GM12878 (cell line): ENCODE measurements around the gene KAZN. TPM values are rescaled to one million over a fixed set of nuclear protein-coding genes. Genes with fewer than 3 reads are reported as not detected.

Experiments used
- ATAC-seq: fragments of 200-7000 bp; cut with Tn5 transposase; 3 replicates; pipeline ENCODE4 v1.9.1; 2020; ENCODE audit warnings: mild to moderate bottlenecking, moderate library complexity
- BruUV-seq: library from RNA; stranded (reverse); fragments of 400-500 nt; replicated peaks from 2 replicates; lab custom pipeline; 2021; lab: Mats Ljungman, UMichigan
- CTCF ChIA-PET: fragments of 300-600 bp; sonication (Branson Sonifier 250); formaldehyde crosslinking; extraction: SDS; loops from one replicate; lab custom pipeline; 2021; ENCODE audit warnings: inconsistent platforms; lab: Yijun Ruan, JAX
- POLR2A ChIA-PET: fragments of 350-600 bp; formaldehyde crosslinking; extraction: SDS; loops from one replicate; lab custom pipeline; 2021; ENCODE audit warnings: inconsistent platforms; lab: Charles Lee
- RAD21 ChIA-PET: fragments of 300-600 bp; sonication (Branson Sonifier 250); formaldehyde crosslinking; loops from one replicate; lab custom pipeline; 2023; ENCODE audit warnings: antibody characterized with exemption; ENCODE audit not compliant: unreplicated experiment; lab: Charles Lee
- SMC1A ChIA-PET: fragments of 300-600 bp; sonication (Branson Sonifier 250); formaldehyde crosslinking; loops from one replicate; lab custom pipeline; 2023; ENCODE audit not compliant: unreplicated experiment, uncharacterized antibody; lab: Charles Lee
- DNase-seq: peaks from one replicate; pipeline ENCODE4 v3.0.0-alpha.2; 2011; ENCODE audit warnings: low read depth, low spot score
- FAIRE-seq: peaks from 3 replicates; lab custom pipeline; 2011; peaks lifted over from hg19 to GRCh38; lab: Jason Lieb, UNC
- H2AFZ ChIP-seq: 2 replicates; pipeline ENCODE4 v1.6.0; 2011; ENCODE audit warnings: low read depth, low read length, control low read depth; ENCODE audit not compliant: control insufficient read depth
- H3K27ac ChIP-seq: 2 replicates; pipeline ENCODE4 v1.5.1; 2011; ENCODE audit warnings: control low read depth; ENCODE audit not compliant: control insufficient read depth, insufficient read depth
- H3K27me3 ChIP-seq, 2 experiments: replicated peaks in 1 of 2; 2 replicates each; pipeline versions ENCODE4 v1.6.0 to v1.6.1; 2011; ENCODE audit warnings: low read length in 1 of 2; ENCODE audit not compliant: control insufficient read depth in 2 of 2, insufficient read depth in 2 of 2
- H3K36me3 ChIP-seq, 2 experiments: 2 replicates each; pipeline ENCODE4 v1.5.1; 2011; ENCODE audit warnings: low read length in 1 of 2; ENCODE audit not compliant: control insufficient read depth in 2 of 2, insufficient read depth in 2 of 2
- H3K4me1 ChIP-seq: 2 replicates; pipeline ENCODE4 v1.6.1; 2011; ENCODE audit warnings: mild to moderate bottlenecking, low read length, moderate library complexity, mixed read lengths; ENCODE audit not compliant: control insufficient read depth, insufficient read depth
- H3K4me2 ChIP-seq: 2 replicates; pipeline ENCODE4 v1.6.0; 2011; ENCODE audit warnings: control low read depth; ENCODE audit not compliant: control insufficient read depth, insufficient read depth
- H3K4me3 ChIP-seq: fragments of 200-600 bp; sonication (generic); 2 replicates; pipeline ENCODE4 v1.5.1; 2016
- H3K79me2 ChIP-seq: 2 replicates; pipeline ENCODE4 v1.6.0; 2011; ENCODE audit warnings: low read length; ENCODE audit not compliant: control insufficient read depth, insufficient read depth
- H3K9ac ChIP-seq: 2 replicates; pipeline ENCODE4 v1.8.0; 2011; ENCODE audit warnings: low read length, control low read depth, mixed read lengths; ENCODE audit not compliant: control insufficient read depth, insufficient read depth
- H3K9me3 ChIP-seq: replicated peaks from 3 replicates; pipeline ENCODE4 v1.5.1; 2011; ENCODE audit warnings: mild to moderate bottlenecking, low read length; ENCODE audit not compliant: control insufficient read depth, insufficient read depth
- H4K20me1 ChIP-seq: 2 replicates; pipeline ENCODE4 v1.6.0; 2011; ENCODE audit not compliant: control insufficient read depth, insufficient read depth
- BMI1 ChIP-seq: fragments of 450-650 bp; IDR thresholded peaks from 2 replicates; pipeline ENCODE4 v1.6.1; 2016; ENCODE audit warnings: mild to moderate bottlenecking, moderate library complexity, borderline replicate concordance
- CREM ChIP-seq: IDR thresholded peaks from 2 replicates; pipeline ENCODE4 v1.6.1; 2014; ENCODE audit warnings: antibody characterized with exemption, low read depth
- HDAC6 ChIP-seq: fragments of 200-600 bp; sonication (generic); IDR thresholded peaks from one replicate; pipeline ENCODE4 v1.8.0; 2017; ENCODE audit warnings: antibody characterized with exemption; ENCODE audit not compliant: unreplicated experiment
- IRF4 ChIP-seq: IDR thresholded peaks from 2 replicates; pipeline ENCODE4 v1.6.1; 2011; ENCODE audit warnings: low read depth, low read length
- KAT2A ChIP-seq: conservative IDR thresholded peaks from 2 replicates; pipeline ENCODE4 v1.6.1; 2011; ENCODE audit warnings: low read depth, low read length; ENCODE audit not compliant: control insufficient read depth
- KDM1A ChIP-seq: fragments of 200-600 bp; sonication (generic); IDR thresholded peaks from 2 replicates; pipeline ENCODE4 v1.6.1; 2016; ENCODE audit warnings: borderline replicate concordance
- NBN ChIP-seq: fragments of 450-650 bp; IDR thresholded peaks from 2 replicates; pipeline ENCODE4 v1.6.1; 2016
- SKIL ChIP-seq: fragments of 450-650 bp; IDR thresholded peaks from 2 replicates; pipeline ENCODE4 v1.6.1; 2017; ENCODE audit warnings: mild to moderate bottlenecking, low read depth, inconsistent platforms; ENCODE audit not compliant: poor library complexity, severe bottlenecking
- STAT1 ChIP-seq: fragments of 450-650 bp; conservative IDR thresholded peaks from 2 replicates; pipeline ENCODE4 v1.6.1; 2014; ENCODE audit warnings: antibody characterized with exemption, mild to moderate bottlenecking
- SUPT20H ChIP-seq: IDR thresholded peaks from 2 replicates; pipeline ENCODE4 v1.6.1; 2011; ENCODE audit warnings: low read depth, mild to moderate bottlenecking, low read length, moderate library complexity, borderline replicate concordance; ENCODE audit not compliant: control insufficient read depth
- TARDBP ChIP-seq: IDR thresholded peaks from 2 replicates; pipeline ENCODE4 v1.6.1; 2016; ENCODE audit warnings: borderline replicate concordance
- TBL1XR1 ChIP-seq: IDR thresholded peaks from 2 replicates; pipeline ENCODE4 v1.6.1; 2012; ENCODE audit warnings: low read depth, low read length, improper control_type of control experiment
- WRNIP1 ChIP-seq: IDR thresholded peaks from 2 replicates; pipeline ENCODE4 v1.6.1; 2011; ENCODE audit warnings: low read depth, low read length, improper control_type of control experiment, borderline replicate concordance
- ZNF207 ChIP-seq: fragments of 450-650 bp; IDR thresholded peaks from 2 replicates; pipeline ENCODE4 v1.6.1; 2014; ENCODE audit warnings: antibody characterized with exemption, mild to moderate bottlenecking, borderline replicate concordance
- WGBS: methylation state at CpG from one replicate; pipeline ENCODE4 v1.1.6; 2016; ENCODE audit warnings: low lambda C conversion rate; ENCODE audit not compliant: insufficient replicate concordance, insufficient coverage; ENCODE audit errors: missing lambda C conversion rate; 5-methylcytosine and 5-hydroxymethylcytosine counted together
- in situ Hi-C: fragments of 300-500 bp; cut with MboI; formaldehyde crosslinking; loops from 9 replicates; pipeline ENCODE4 v1.14.3; 2018; ENCODE audit warnings: mixed read lengths
- intact Hi-C: fragments of 100-400 bp; cut with micrococcal nuclease; formaldehyde crosslinking; loops from one replicate; pipeline ENCODE4 v1.14.2; 2022; ENCODE audit not compliant: unreplicated experiment
- polyA plus RNA-seq, 11 experiments: library from polyadenylated mRNA; depleted of rRNA in 4 of 11; unstranded in 6 of 11; stranded (reverse) in 5 of 11; fragments of >200 nt; fragmentation: Nextera tagmentation in 4 of 11; fragmentation: Illumina TruSeq in 1 of 11; extraction: Ambion mirVana in 4 of 11; extraction: Trizol in 1 of 11; gene quantifications; 1 replicate in 1 of 11; 2 replicates in 10 of 11; pipeline versions ENCODE4 v1.2.1 to v1.2.3, GENCODE V29; 2011 to 2016; ENCODE audit warnings: inconsistent platforms in 2 of 11, missing spikeins in 2 of 11, low read depth in 1 of 11
- total RNA-seq, 4 experiments: library from RNA; depleted of rRNA in 3 of 4; stranded (reverse); fragments of >200 nt in 3 of 4; fragmentation: Illumina TruSeq in 1 of 4; extraction: Trizol in 1 of 4; gene quantifications; 2 replicates each; pipeline versions ENCODE4 v1.2.1 to v1.2.3, GENCODE V29; 2013 to 2021

The KAZN gene
- total and polyA plus RNA-seq, 10 of the 15 experiments (the other 5 are each of a cell fraction or from before 2014, with no cell fraction given) = 0.72 to 4.0 (median 1.2) TPM

- intact Hi-C loops (no loop called here), in situ Hi-C loops (no loop called here)
- Histone ChIP-seq H2AFZ (no peak overlapping the region), H3K4me2 (no peak overlapping the region), H3K79me2 (no peaks in the 10 kb centered on the region), H3K9ac (no peak overlapping the region), H4K20me1 (no peaks in the 10 kb centered on the region), H3K36me3 (no peaks in the 10 kb centered on the region), H3K27me3 (no peaks in the 10 kb centered on the region; a peak in 1 of 4 replicates), H3K4me3 (no peak overlapping the region), H3K27ac (no peak overlapping the region), H3K4me1 (0 out of 2 replicates have a peak, but pooled peaks cover 5% of the 10 kb centered on the region), H3K9me3 (no peaks in the 10 kb centered on the region)
- 68% methylated on average over 4 of the region's 4 CpGs for WGBS
- ChIA-PET SMC1A (interaction anchor here (1.1 kb wide), 1 partner anchor 23 kb away, joined by 3 read pairs; no protein-coding TSS in a partner anchor), RAD21 (interaction anchor here (1.1 kb wide), 1 partner anchor 17 kb away, joined by 3 read pairs; no protein-coding TSS in a partner anchor), CTCF (interaction anchor here (0.9 kb wide), 1 partner anchor 56 kb away, joined by 3 read pairs; no protein-coding TSS in a partner anchor), POLR2A (interaction anchor here (0.9 kb wide), 1 partner anchor 109 kb away, joined by 3 read pairs; no protein-coding TSS in a partner anchor)
- DNase-seq (no peak), ATAC-seq (no peak), FAIRE-seq (no peak)
- BruUV-seq = no TSS peak
- TF ChIP-seq NBN (no peak), SKIL (no peak), TBL1XR1 (no peak), CREM (no peak), TARDBP (no peak), SUPT20H (no peak), IRF4 (no peak), KDM1A (no peak), STAT1 (no peak), BMI1 (no peak), HDAC6 (no peak), KAT2A (no peak), ZNF207 (no peak), WRNIP1 (no peak)
Measured at GRCh38 chr1:14676400-14676799, 77.9 kb downstream of the KAZN start.
